Measurements from ENCODE around the gene OMP. TPM values are rescaled to one million over a fixed set of nuclear protein-coding genes. Genes with fewer than 3 reads are reported as not detected.

Gene OMP
- total RNA-seq, 2 donors from 2014 or later = 0.97 TPM; not detected in 1

- ATAC-seq = no peak
- peak; percentile 8 for DNase-seq
- intact Hi-C loops (cut with DNase I) = no loop called here
These were observed 18.9 kb upstream of the OMP start for GRCh38 chr11:77083566-77084245.

GRCh38 chr11:77084581-77085191 lies 18.0 kb upstream of the OMP start:
- no peak for ATAC-seq
- intact Hi-C loops (cut with DNase I) = no loop called here
- DNase-seq = peak; percentile 14

GRCh38 chr11:77085652-77086051 lies 17.0 kb upstream of the OMP start:
- ATAC-seq = no peak
- intact Hi-C loops (cut with DNase I) = no loop called here
- no peak for DNase-seq

GRCh38 chr11:77086521-77087472 lies 15.8 kb upstream of the OMP start:
- peak; percentile 40 for DNase-seq
- peak in 1 of 2 donors; percentile 10 for ATAC-seq
- intact Hi-C loops (cut with DNase I) = no loop called here

GRCh38 chr11:77087723-77088225 lies 14.9 kb upstream of the OMP start:
- ATAC-seq = no peak
- intact Hi-C loops (cut with DNase I) = no loop called here
- peak; percentile 15 for DNase-seq

- ATAC-seq (no peak), DNase-seq (peak; percentile 11)
- intact Hi-C loops (cut with DNase I) = no loop called here
These were observed 14.2 kb upstream of the OMP start for GRCh38 chr11:77088236-77089003.

- intact Hi-C loops (cut with DNase I) = no loop called here
- ATAC-seq (no peak), DNase-seq (peak; percentile 8)
These were observed 13.6 kb upstream of the OMP start for GRCh38 chr11:77089004-77089545.

- ATAC-seq (no peak), DNase-seq (no peak)
- intact Hi-C loops (cut with DNase I) = loop anchor here (5.0 kb wide), 2 partner anchors 43 to 283 kb away; no protein-coding TSS in a partner anchor
These were observed 12.6 kb upstream of the OMP start for GRCh38 chr11:77090046-77090372.

GRCh38 chr11:77090373-77091111 lies 12.1 kb upstream of the OMP start:
- ATAC-seq = no peak
- intact Hi-C loops (cut with DNase I) = loop anchor here (1.0 to 5.0 kb wide), 3 partner anchors 43 to 283 kb away; no protein-coding TSS in a partner anchor

GRCh38 chr11:77091146-77091940 lies 11.3 kb upstream of the OMP start:
- DNase-seq (peak; percentile 79), ATAC-seq (peak; percentile 81 to 83)
- intact Hi-C loops (cut with DNase I) = loop anchor here (1.0 to 5.0 kb wide), 3 partner anchors 44 to 284 kb away; no protein-coding TSS in a partner anchor

More at GRCh38 chr11:77090373-77091111, 12.1 kb upstream of the OMP start:
- peak; percentile 21 for DNase-seq

GRCh38 chr11:77092382-77092781 lies 10.3 kb upstream of the OMP start:
- DNase-seq = peak; percentile 26
- intact Hi-C loops (cut with DNase I) = loop anchor here (5.0 kb wide), 2 partner anchors 45 to 285 kb away; no protein-coding TSS in a partner anchor
- ATAC-seq = peak in 1 of 2 donors; percentile 36

GRCh38 chr11:77093056-77093891 lies 9.4 kb upstream of the OMP start:
- DNase-seq (peak; percentile 21), ATAC-seq (no peak)
- intact Hi-C loops (cut with DNase I) = loop anchor here (5.0 kb wide), 2 partner anchors 46 to 286 kb away; no protein-coding TSS in a partner anchor

- DNase-seq = peak; percentile 16
- intact Hi-C loops (cut with DNase I) = loop anchor here (5.0 kb wide), 2 partner anchors 47 to 287 kb away; no protein-coding TSS in a partner anchor
These were observed 8.4 kb upstream of the OMP start for GRCh38 chr11:77093987-77094840.

GRCh38 chr11:77094841-77095365 lies 7.7 kb upstream of the OMP start:
- intact Hi-C loops (cut with DNase I) = loop anchor here (5.0 kb wide), 2 partner anchors 48 to 288 kb away; no protein-coding TSS in a partner anchor
- DNase-seq = peak; percentile 10
- no peak for ATAC-seq

More at GRCh38 chr11:77093987-77094840, 8.4 kb upstream of the OMP start:
- no peak for ATAC-seq

All from left cardiac atrium (tissue), 4 donors.